ENCODE measurements around the gene LZTS3. TPM values are rescaled to one million over a fixed set of nuclear protein-coding genes. Genes with fewer than 3 reads are reported as not detected.

LZTS3 gene
- total RNA-seq, 4 donors from 2014 or later = 4.4 to 9.7 (median 7.7) TPM

GRCh38 chr20:3171391-3172125 lies 1.8 kb downstream of the LZTS3 start:
- intact Hi-C loops (cut with DNase I; ENCODE audit: low total_unique reads) = no loop called here
- WGBS, 2 donors = 75 to 76% methylated on average over 14 of the region's 14 CpGs
- no peak overlapping the region for H3K4me3 ChIP-seq (ENCODE audit: low read depth, poor library complexity, severe bottlenecking)
- TF ChIP-seq POLR2A (IDR thresholded peaks at IDR 0.05) = no peak
- TF ChIP-seq CTCF (IDR thresholded peaks at IDR 0.05) = no peak
- no peak for DNase-seq (ENCODE audit: low spot score in 2 of 2)

GRCh38 chr20:3168829-3169590 lies 4.3 kb downstream of the LZTS3 start:
- 88 to 92% methylated on average over 7 of the region's 7 CpGs for WGBS, 2 donors
- H3K4me3 ChIP-seq (ENCODE audit: low read depth, poor library complexity, severe bottlenecking) = no peak overlapping the region
- DNase-seq (ENCODE audit: low spot score in 2 of 2) = peak in 1 of 2 donors; percentile 43
- intact Hi-C loops (cut with DNase I; ENCODE audit: low total_unique reads) = no loop called here
- TF ChIP-seq CTCF (IDR thresholded peaks at IDR 0.05) (no peak), POLR2A (IDR thresholded peaks at IDR 0.05) (no peak)

- H3K4me3 ChIP-seq (ENCODE audit: low read depth, poor library complexity, severe bottlenecking) = no peak overlapping the region
- WGBS, 2 donors = 43 to 45% methylated on average over 16 to 21 of the region's 39 CpGs
- intact Hi-C loops (cut with DNase I; ENCODE audit: low total_unique reads) = no loop called here
- TF ChIP-seq POLR2A (IDR thresholded peaks at IDR 0.05) (no peak), CTCF (IDR thresholded peaks at IDR 0.05) (no peak)
- DNase-seq (ENCODE audit: low spot score in 2 of 2) = peak in 1 of 2 donors; percentile 79
Observed at GRCh38 chr20:3168079-3168828, 5.1 kb downstream of the LZTS3 start.

- 53 to 66% methylated on average over 11 to 17 of the region's 25 CpGs for WGBS, 2 donors
- TF ChIP-seq CTCF (IDR thresholded peaks at IDR 0.05) = no peak
- TF ChIP-seq POLR2A (IDR thresholded peaks at IDR 0.05) = no peak
- H3K4me3 ChIP-seq (ENCODE audit: low read depth, poor library complexity, severe bottlenecking) = no peak overlapping the region
- DNase-seq (ENCODE audit: low spot score in 2 of 2) = peak in 1 of 2 donors; percentile 71
- intact Hi-C loops (cut with DNase I; ENCODE audit: low total_unique reads) = no loop called here
Observed at GRCh38 chr20:3167738-3168078, 5.6 kb downstream of the LZTS3 start.

GRCh38 chr20:3166913-3167342 lies 6.4 kb downstream of the LZTS3 start:
- no peak overlapping the region for H3K4me3 ChIP-seq (ENCODE audit: low read depth, poor library complexity, severe bottlenecking)
- intact Hi-C loops (cut with DNase I; ENCODE audit: low total_unique reads) = no loop called here
- 97% methylated on average over 13 to 15 of the region's 16 CpGs for WGBS, 2 donors
- DNase-seq (ENCODE audit: low spot score in 2 of 2) = peak in 1 of 2 donors; percentile 65
- TF ChIP-seq CTCF (IDR thresholded peaks at IDR 0.05) (no peak), POLR2A (IDR thresholded peaks at IDR 0.05) (no peak)
